Spleen (tissue), 7 donors: ENCODE data around the gene PPP1R37.

Source experiments
- POLR2AphosphoS5 ChIP-seq, 3 donors: sonication (generic); formaldehyde crosslinking; IDR thresholded peaks; one replicate each; pipeline ENCODE4 v1.5.1; 2017; ENCODE audit warnings: antibody characterized with exemption in 3 of 3
- TF ChIP-seq, protein P1 (sequence below), 11 experiments: fragments of 200-600 bp in 7 of 11; fragments of 450-650 bp in 4 of 11; sonication (generic) in 4 of 11; IDR thresholded peaks in 8 of 11; conservative IDR thresholded peaks in 3 of 11; 1 replicate in 7 of 11; 2 replicates in 4 of 11; pipeline versions ENCODE4 v1.4.0 to v1.8.0; 2016 to 2021; ENCODE audit warnings: antibody characterized with exemption in 11 of 11, inconsistent platforms in 4 of 11, mild to moderate bottlenecking in 1 of 11
- donor health status: DM: no; HTN: no; CAD: no; lungs with moderate emphysema.
- donor health status: DM: no; HTN: no; CAD: no.
- donor health status: DM: no; HTN: no; CAD: no.

DNA sequence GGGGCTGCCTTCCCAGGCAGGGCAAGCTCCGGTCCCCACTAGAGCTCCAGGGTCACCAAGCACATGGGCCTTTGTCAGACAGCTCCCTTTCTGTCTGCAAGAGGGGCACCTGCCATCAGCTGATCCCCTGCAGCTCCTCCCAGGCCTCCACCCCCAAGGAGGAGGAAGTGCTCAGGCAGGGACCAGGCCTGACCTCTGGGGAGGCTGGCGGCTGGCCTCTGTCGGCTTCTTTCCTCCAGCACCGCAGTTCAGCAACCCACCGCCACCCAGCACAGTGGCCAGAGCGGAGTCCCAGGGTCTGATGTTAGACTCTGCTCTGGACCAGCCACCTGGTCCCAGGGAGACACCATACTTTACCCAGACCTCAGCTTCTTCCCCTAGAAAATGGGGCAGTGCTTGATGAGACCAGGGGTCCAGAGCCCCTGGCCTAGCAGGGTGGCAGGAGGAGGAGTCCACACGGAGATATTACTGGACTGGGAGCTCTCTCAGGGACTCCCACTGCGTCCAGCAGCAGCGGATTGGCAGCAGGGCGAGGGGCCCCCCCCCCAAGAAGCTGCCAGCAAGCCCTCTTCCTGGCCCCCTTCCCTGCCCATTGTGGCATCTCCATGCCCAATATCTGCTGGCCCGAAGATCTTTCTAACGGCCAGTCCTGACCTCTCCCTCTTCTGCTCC lies 43.7 kb downstream of the PPP1R37 start:
- TF ChIP-seq, protein P1, sequence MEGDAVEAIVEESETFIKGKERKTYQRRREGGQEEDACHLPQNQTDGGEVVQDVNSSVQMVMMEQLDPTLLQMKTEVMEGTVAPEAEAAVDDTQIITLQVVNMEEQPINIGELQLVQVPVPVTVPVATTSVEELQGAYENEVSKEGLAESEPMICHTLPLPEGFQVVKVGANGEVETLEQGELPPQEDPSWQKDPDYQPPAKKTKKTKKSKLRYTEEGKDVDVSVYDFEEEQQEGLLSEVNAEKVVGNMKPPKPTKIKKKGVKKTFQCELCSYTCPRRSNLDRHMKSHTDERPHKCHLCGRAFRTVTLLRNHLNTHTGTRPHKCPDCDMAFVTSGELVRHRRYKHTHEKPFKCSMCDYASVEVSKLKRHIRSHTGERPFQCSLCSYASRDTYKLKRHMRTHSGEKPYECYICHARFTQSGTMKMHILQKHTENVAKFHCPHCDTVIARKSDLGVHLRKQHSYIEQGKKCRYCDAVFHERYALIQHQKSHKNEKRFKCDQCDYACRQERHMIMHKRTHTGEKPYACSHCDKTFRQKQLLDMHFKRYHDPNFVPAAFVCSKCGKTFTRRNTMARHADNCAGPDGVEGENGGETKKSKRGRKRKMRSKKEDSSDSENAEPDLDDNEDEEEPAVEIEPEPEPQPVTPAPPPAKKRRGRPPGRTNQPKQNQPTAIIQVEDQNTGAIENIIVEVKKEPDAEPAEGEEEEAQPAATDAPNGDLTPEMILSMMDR (IDR thresholded peaks at IDR 0.05 in 8 of 11, conservative IDR thresholded peaks at IDR 0.05 in 3 of 11): no peak
- TF ChIP-seq POLR2AphosphoS5 (IDR thresholded peaks at IDR 0.05): no peak
